VCaP (cell line): ENCODE measurements around the gene FAM163B.

ENCODE experiments used
- H3K27ac ChIP-seq: fragments of 450-650 bp; 2 replicates; pipeline ENCODE4 v1.5.1; 2017
- CTCF ChIP-seq: fragments of 450-650 bp; conservative IDR thresholded peaks from 2 replicates; pipeline ENCODE4 v1.5.1; 2017; ENCODE audit warnings: mild to moderate bottlenecking, moderate library complexity

The FAM163B gene

GRCh38 chr9:133607381-133607780, 1.8 kb downstream of the FAM163B start:
- no peak overlapping the region for H3K27ac ChIP-seq
- TF ChIP-seq CTCF = no peak

DNA sequence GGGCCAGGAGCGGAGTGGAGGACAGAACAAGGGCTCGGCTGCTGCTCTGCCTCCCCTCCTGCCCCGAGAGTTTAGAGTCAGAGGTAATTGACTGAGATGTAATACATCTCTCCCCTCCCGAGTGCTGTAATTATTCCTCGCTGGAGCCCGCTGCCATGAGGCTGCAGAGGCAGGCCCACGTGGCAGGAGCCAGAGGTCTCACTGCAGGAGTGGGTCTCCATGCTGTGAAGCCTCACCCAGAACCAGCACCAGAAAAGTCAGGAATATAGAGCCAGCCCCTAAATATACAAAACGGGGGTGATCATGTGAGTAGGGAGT, 2.5 kb downstream of the FAM163B start:
- TF ChIP-seq CTCF = no peak
- H3K27ac ChIP-seq = no peak overlapping the region

DNA sequence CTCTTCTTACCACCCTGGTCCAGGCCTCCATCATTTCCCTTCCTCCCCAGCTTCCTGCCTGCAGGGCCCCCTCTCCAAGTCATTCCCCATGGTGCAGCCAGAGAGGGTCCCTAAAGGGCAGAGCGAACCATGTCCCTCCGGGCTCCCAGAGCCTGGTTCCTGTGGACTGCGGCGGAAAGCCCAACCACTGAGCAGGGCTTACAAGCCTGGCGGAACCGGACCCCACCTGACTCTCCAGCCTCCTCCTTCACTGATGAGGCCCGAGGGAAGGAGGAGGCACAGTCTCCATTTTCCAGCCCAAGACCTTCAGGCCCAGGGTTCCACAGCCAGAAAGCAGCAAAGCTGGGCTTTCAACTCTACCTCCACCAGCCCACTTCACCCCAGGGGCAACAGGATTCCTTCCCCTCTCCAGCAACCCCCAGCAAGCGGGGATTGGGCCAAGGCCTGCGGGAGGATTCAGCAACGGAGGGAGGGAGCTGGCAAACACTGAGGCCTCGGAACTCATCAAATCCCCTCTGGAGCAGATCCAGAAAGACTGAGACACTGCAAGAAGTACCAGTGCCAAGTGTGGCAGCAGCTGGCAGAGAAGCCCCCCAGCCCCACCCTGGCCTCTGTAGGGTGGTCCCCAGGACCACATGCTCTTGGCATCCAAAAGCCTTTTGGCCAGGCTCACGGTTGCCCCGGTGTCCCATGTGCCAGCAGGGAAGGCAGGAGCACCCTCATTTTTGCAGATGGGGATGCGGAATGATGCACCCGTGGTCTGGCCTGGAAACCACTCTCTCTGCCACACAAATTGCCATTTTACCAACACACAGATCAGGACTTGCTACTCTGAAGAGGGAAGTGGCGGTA, 3.1 kb downstream of the FAM163B start:
- TF ChIP-seq CTCF = no peak
- H3K27ac ChIP-seq = no peak overlapping the region

- no peak for TF ChIP-seq CTCF
- no peak overlapping the region for H3K27ac ChIP-seq
Observed at GRCh38 chr9:133605446-133605845, 3.7 kb downstream of the FAM163B start.

- no peak overlapping the region for H3K27ac ChIP-seq
- TF ChIP-seq CTCF = no peak
Observed at GRCh38 chr9:133604856-133605255, 4.3 kb downstream of the FAM163B start.

DNA sequence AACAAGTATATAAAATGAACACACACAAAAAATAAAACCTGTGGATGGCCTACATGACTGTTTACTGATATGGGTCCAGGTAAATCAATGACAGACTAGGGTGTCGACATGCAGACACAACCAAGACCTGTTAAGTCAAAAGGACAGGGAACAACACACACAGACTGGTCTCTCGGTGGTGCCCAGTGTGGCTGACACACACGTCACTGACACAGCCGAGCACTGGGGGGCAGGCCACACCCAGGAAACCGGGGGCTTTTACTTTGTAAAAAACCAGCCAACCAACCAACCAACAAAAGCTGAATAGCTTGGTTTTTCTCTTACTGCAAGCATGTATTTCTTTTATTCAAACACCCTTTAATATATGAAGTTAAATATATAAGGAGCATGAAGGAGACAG, 5.0 kb downstream of the FAM163B start:
- H3K27ac ChIP-seq = no peak overlapping the region
- TF ChIP-seq CTCF = peak; percentile 21; the same call in 1 of the 2 replicates

DNA sequence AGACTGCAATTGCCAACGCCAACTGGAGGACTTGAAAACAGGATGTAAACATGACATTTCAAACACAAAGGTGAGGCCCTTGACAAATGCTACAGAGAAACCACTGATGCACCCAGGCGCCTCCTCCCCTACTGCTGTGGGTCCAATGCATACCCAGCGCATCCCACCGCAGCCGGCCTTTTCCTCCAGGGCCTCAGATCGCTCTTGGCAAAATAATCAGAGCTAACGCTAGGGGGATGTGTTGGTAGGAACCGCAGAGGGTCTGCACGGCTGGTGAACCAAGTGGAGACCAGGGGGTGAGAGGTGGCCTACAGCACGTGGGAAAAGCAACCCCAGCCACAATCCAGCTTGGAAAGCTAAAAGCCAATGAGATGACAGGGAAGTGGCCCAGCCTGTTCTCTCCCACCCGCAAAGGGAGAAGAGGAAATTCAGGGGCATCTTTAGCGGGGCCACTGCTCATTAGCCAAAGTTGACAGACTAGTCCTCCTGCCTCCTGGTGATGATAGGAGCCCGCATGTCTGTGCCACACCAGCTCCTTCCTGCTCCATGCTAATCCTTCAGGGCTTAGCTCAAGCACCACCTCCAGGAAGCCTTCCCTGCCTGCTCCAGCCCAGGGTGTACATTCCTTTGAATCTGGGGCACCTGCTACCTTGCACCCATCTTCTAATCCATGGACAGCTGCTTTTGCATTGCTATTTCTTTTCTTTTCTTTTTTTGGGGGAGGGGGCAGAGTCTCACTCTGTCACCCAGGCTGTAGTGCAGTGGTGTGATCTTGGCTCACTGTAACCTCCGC, 5.9 kb downstream of the FAM163B start:
- no peak for TF ChIP-seq CTCF
- no peak overlapping the region for H3K27ac ChIP-seq
